Gastrocnemius medialis (tissue), 4 donors: ENCODE results near the gene ANKH. TPM values are rescaled to one million over a fixed set of nuclear protein-coding genes. Genes with fewer than 3 reads are reported as not detected.

Experiments used
- ATAC-seq, 2 donors: fragments of 150-250 bp; one replicate each; pipeline ENCODE4 v1.9.1; 2016
- DNase-seq, 2 donors: peaks; one replicate each; pipeline ENCODE4 v3.0.0-alpha.2; 2019
- H3K27ac ChIP-seq, 4 donors: fragments of 200-600 bp; sonication (generic); 1 replicate in 1 of 4; 2 replicates in 3 of 4; pipeline ENCODE4 v1.5.1; 2016 to 2018; ENCODE audit warnings: mild to moderate bottlenecking in 2 of 4, moderate library complexity in 1 of 4
- H3K27me3 ChIP-seq, 3 donors: fragments of 200-600 bp; sonication (generic) in 2 of 3; 1 replicate in 1 of 3; 2 replicates in 2 of 3; pipeline versions ENCODE4 v1.5.1 to v1.6.0; 2016 to 2019; ENCODE audit warnings: mild to moderate bottlenecking in 1 of 3, moderate library complexity in 1 of 3
- H3K36me3 ChIP-seq, 2 donors: fragments of 200-600 bp; sonication (generic) in 1 of 2; one replicate each; pipeline ENCODE4 v1.5.1; 2017 to 2018
- H3K4me1 ChIP-seq, 2 donors: fragments of 200-600 bp; sonication (generic) in 1 of 2; one replicate each; pipeline ENCODE4 v1.5.1; 2016 to 2017; ENCODE audit warnings: mild to moderate bottlenecking in 2 of 2
- H3K4me3 ChIP-seq, 4 donors: fragments of 200-600 bp; sonication (generic) in 3 of 4; 1 replicate in 1 of 4; 2 replicates in 3 of 4; pipeline ENCODE4 v1.5.1; 2016 to 2019; ENCODE audit warnings: mild to moderate bottlenecking in 2 of 4
- H3K9me3 ChIP-seq, 3 donors: fragments of 200-600 bp; sonication (generic) in 2 of 3; 1 replicate in 1 of 3; 2 replicates in 2 of 3; pipeline ENCODE4 v1.5.1; 2016 to 2019
- POLR2A ChIP-seq, 2 donors: fragments of 450-650 bp; IDR thresholded peaks; one replicate each; pipeline ENCODE4 v1.6.1; 2017; ENCODE audit warnings: antibody characterized with exemption in 2 of 2, mild to moderate bottlenecking in 2 of 2, moderate library complexity in 2 of 2
- in situ Hi-C, 4 donors: fragments of 200-750 bp; cut with MboI; loops; one replicate each; pipeline versions ENCODE4 v1.15.0 to v1.8.0; 2017; ENCODE audit warnings: low sequenced_read_pairs in 4 of 4
- intact Hi-C: fragments of 100-400 bp; cut with DNase I; formaldehyde crosslinking; loops from one replicate; pipeline ENCODE4 v1.15.1; 2023; ENCODE audit warnings: low total_unique reads
- total RNA-seq, 4 donors: library from RNA; depleted of rRNA; stranded (reverse); fragments of >200 nt; gene quantifications; one replicate each; pipeline versions ENCODE4 v1.1.0 to v1.2.3, GENCODE V29; 2016
- TF ChIP-seq, protein P1 (sequence below), 5 experiments: fragments of 450-650 bp in 3 of 5; fragments of 200-600 bp in 2 of 5; sonication (generic) in 2 of 5; IDR thresholded peaks in 4 of 5; conservative IDR thresholded peaks in 1 of 5; 1 replicate in 4 of 5; 2 replicates in 1 of 5; pipeline ENCODE4 v1.5.1; 2016 to 2019; ENCODE audit warnings: antibody characterized with exemption in 5 of 5, mild to moderate bottlenecking in 3 of 5, moderate library complexity in 3 of 5

ANKH gene
- total RNA-seq, 4 donors from 2014 or later: 33.5 to 52.1 (median 36.0) TPM

DNA sequence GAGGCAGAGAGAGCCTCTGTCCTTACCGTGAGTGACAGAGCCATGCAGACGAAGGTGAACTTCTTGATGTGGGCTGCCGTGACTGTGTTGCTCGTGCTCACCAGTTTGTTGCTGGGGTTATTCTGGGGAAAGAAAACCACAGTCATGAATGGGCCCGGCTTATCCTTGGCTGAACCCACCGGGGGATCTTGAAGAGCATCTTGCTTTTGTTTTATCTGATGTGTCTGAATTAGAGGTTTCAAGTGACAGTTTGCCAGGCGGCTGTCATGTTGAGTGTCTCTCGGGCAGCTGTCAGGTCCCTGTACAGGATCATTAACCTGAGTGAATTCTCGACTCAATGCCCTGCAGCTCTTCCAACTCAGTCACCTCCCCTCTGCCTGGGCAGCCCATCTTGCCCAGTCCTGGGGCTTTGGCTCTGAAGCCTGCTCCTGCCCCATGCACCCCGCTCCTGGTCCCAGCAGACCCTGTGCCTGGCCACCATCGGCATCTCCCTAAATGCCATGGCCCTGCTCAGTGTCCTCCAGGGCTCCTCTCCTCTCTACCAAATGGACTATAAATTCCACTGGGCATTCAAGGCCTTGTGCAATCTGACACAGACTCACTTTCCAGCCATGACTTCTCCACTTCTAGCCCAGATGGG, 129.7 kb downstream of the ANKH start:
- Histone ChIP-seq H3K27ac (peak overlapping the region; percentile 25 to 94 (median 86)), H3K36me3 (peaks cover 0 to 10% of the 10 kb centered on the region in 2 donors), H3K4me3 (no peak overlapping the region), H3K9me3 (no peaks in the 10 kb centered on the region), H3K4me1 (peaks cover 39 to 46% of the 10 kb centered on the region in 2 donors), H3K27me3 (no peaks in the 10 kb centered on the region)
- intact Hi-C loops: no loop called here
- in situ Hi-C loops: loop anchor here in 2 of 4 donors (25.0 kb wide), 1 partner anchor 120 kb away; the partner anchor contains the start of gene ANKH (in 2 of the 2)
- DNase-seq (no peak), ATAC-seq (no peak)
- TF ChIP-seq, protein P1, sequence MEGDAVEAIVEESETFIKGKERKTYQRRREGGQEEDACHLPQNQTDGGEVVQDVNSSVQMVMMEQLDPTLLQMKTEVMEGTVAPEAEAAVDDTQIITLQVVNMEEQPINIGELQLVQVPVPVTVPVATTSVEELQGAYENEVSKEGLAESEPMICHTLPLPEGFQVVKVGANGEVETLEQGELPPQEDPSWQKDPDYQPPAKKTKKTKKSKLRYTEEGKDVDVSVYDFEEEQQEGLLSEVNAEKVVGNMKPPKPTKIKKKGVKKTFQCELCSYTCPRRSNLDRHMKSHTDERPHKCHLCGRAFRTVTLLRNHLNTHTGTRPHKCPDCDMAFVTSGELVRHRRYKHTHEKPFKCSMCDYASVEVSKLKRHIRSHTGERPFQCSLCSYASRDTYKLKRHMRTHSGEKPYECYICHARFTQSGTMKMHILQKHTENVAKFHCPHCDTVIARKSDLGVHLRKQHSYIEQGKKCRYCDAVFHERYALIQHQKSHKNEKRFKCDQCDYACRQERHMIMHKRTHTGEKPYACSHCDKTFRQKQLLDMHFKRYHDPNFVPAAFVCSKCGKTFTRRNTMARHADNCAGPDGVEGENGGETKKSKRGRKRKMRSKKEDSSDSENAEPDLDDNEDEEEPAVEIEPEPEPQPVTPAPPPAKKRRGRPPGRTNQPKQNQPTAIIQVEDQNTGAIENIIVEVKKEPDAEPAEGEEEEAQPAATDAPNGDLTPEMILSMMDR (IDR thresholded peaks at IDR 0.05 in 4 of 5, conservative IDR thresholded peaks at IDR 0.05 in 1 of 5): no peak
- TF ChIP-seq POLR2A (IDR thresholded peaks at IDR 0.05): no peak

DNA sequence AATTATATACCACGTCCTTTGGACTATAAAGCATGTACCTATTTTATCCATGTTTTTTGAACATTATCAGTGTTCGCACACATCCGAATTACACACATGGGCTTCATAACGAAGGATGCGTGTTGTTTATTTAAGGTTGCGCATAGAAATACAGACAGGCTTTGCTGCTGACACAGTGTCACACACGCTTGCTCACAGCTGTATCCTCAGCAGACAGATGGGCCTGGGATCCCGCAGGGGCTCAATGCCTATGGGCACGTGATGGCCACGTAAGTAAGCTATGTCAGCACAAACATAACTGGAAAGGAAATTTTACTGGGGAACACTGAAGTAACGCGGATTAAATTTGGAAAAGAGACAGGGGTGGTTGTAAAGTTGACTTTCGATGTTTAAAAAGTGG, 130.4 kb downstream of the ANKH start:
- H3K4me1 ChIP-seq: peaks cover 46 to 54% of the 10 kb centered on the region in 2 donors
- DNase-seq (no peak), ATAC-seq (no peak)
- TF ChIP-seq, protein P1 (IDR thresholded peaks at IDR 0.05 in 4 of 5, conservative IDR thresholded peaks at IDR 0.05 in 1 of 5): no peak
- TF ChIP-seq POLR2A (IDR thresholded peaks at IDR 0.05): no peak
- intact Hi-C loops: no loop called here
- H3K36me3 ChIP-seq: peaks cover 0 to 10% of the 10 kb centered on the region in 2 donors
- no peaks in the 10 kb centered on the region for H3K9me3 ChIP-seq
- H3K27me3 ChIP-seq: no peaks in the 10 kb centered on the region
- H3K27ac ChIP-seq: peak overlapping the region in 1 of 4 donors; percentile 25
- H3K4me3 ChIP-seq: no peak overlapping the region
- in situ Hi-C loops: loop anchor here in 2 of 4 donors (25.0 kb wide), 1 partner anchor 121 kb away; the partner anchor contains the start of gene ANKH (in 2 of the 2)

DNA sequence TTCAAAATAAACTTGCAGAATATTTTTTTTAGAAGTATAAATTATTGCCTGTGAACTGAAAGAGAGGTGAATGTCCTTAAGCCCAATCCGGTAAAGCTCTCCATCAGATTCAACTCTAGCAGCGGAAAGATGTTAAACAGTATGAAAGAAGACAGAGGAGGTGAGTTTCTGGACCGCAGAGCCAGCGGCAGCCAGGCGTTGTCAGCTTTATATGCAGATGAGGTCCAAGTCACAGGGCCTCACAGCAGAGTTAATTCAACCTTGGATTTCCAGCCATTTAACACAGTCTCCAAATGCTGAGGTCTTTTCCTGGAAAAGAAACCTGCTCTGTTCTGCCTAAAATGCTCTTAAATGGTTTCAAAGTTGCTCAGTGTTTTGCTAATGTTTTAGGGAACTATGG, 131.6 kb downstream of the ANKH start:
- TF ChIP-seq, protein P1 (IDR thresholded peaks at IDR 0.05 in 4 of 5, conservative IDR thresholded peaks at IDR 0.05 in 1 of 5): no peak
- no peak for TF ChIP-seq POLR2A (IDR thresholded peaks at IDR 0.05)
- Histone ChIP-seq H3K9me3 (no peaks in the 10 kb centered on the region), H3K27ac (peak overlapping the region in 3 of 4 donors; percentile 12 to 53 (median 47)), H3K4me1 (peaks cover 46% of the 10 kb centered on the region in 2 donors), H3K36me3 (peaks cover 0 to 10% of the 10 kb centered on the region in 2 donors), H3K4me3 (no peak overlapping the region), H3K27me3 (no peaks in the 10 kb centered on the region)
- ATAC-seq (no peak), DNase-seq (no peak)
- intact Hi-C loops (no loop called here), in situ Hi-C loops (loop anchor here in 2 of 4 donors (25.0 kb wide), 1 partner anchor 122 kb away; the partner anchor contains the start of gene ANKH (in 2 of the 2))

DNA sequence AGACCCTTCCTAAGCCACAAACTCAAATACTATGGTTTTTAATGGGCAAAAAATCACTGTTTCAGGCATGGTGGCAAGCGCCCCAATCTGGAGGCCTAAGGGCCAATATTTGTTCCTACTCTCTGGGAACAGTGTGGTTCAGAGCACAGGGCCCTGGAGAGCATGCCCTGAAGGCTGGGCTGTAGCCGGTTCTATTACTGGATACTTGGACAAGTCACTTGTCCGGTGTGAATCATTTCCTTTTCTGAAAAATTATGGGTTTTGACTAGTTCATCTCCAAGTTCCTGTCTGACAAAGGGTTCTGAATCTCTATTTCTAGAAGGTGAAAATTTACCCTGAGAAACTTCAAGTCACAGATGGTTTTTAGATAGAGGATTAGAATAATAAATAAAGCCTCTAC, 132.0 kb downstream of the ANKH start:
- intact Hi-C loops: no loop called here
- no peak for ATAC-seq
- in situ Hi-C loops: loop anchor here in 2 of 4 donors (25.0 kb wide), 1 partner anchor 123 kb away; the partner anchor contains the start of gene ANKH (in 2 of the 2)

DNA sequence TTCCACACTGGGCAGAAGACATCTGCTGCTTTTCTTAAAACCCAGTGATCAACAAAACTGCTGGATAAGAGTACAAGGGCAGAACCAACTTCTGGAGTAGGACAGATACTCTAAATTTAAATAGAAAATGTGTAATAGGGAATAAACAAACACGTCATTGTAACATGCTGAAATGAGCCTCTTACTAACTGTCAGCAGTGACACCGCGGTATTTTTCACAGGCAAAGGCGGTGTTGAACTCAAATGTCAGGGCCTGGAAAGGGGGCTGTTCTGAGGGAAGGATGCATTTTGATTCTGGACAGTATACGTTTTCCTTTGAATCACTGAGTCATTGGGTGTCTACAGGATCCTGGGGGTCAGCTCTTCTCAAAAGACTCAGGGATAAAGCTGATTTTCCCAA, 133.5 kb downstream of the ANKH start:
- Histone ChIP-seq H3K27me3 (no peaks in the 10 kb centered on the region), H3K27ac (peak overlapping the region in 3 of 4 donors; percentile 60 to 75 (median 62)), H3K4me1 (peaks cover 31 to 32% of the 10 kb centered on the region in 2 donors), H3K9me3 (no peaks in the 10 kb centered on the region), H3K4me3 (no peak overlapping the region), H3K36me3 (peaks cover 0 to 16% of the 10 kb centered on the region in 2 donors)
- DNase-seq (no peak), ATAC-seq (no peak)
- no peak for TF ChIP-seq POLR2A (IDR thresholded peaks at IDR 0.05)
- TF ChIP-seq, protein P1 (IDR thresholded peaks at IDR 0.05 in 4 of 5, conservative IDR thresholded peaks at IDR 0.05 in 1 of 5): no peak
- intact Hi-C loops: no loop called here
- in situ Hi-C loops: loop anchor here in 2 of 4 donors (25.0 kb wide), 1 partner anchor 124 kb away; the partner anchor contains the start of gene ANKH (in 2 of the 2)

More for the DNA sequence above, 132.0 kb downstream of the ANKH start:
- H3K4me1 ChIP-seq: peaks cover 41 to 42% of the 10 kb centered on the region in 2 donors
- H3K27ac ChIP-seq: peak overlapping the region in 3 of 4 donors; percentile 12 to 53 (median 47)
- peaks cover 0 to 11% of the 10 kb centered on the region in 2 donors for H3K36me3 ChIP-seq
- DNase-seq: no peak
- H3K9me3 ChIP-seq: no peaks in the 10 kb centered on the region
- TF ChIP-seq POLR2A (IDR thresholded peaks at IDR 0.05): no peak
- H3K27me3 ChIP-seq: no peaks in the 10 kb centered on the region
- H3K4me3 ChIP-seq: no peak overlapping the region
